Non-pigmented ciliary epithelial cell (primary cell): ENCODE measurements around the gene PDSS1.
"Not testable (repeated sequence)": the region's sequence is repeated elsewhere in the genome, so short reads cannot be mapped to it uniquely, and the experiment has no call there.

ENCODE experiments used
- DNase-seq: peaks from one replicate; pipeline ENCODE4 v3.0.0-alpha.2; 2010; ENCODE audit warnings: low read depth

Gene PDSS1

GRCh38 chr10:26739071-26739631 is 41.6 kb downstream of the PDSS1 start:
- no peak for DNase-seq

DNA sequence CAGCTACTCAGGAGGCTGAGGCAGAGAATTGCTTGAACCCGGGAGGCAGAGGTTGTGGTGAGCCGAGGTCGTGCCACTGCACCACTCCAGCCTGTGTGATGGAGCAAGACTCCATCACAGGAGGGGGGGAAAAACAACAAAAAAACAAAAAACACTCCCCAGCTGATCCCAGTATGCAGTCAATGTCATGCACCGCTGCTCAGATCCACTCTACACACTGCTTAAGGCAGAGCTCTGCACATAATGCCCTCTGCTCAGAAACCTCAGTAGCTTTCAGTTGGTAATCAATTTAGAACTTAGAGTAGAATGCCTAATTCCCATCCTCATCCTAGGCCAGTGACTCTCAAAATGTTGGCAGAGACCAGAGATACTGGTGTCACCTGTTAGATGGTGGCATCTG is 43.9 kb downstream of the PDSS1 start:
- DNase-seq: no peak

DNA sequence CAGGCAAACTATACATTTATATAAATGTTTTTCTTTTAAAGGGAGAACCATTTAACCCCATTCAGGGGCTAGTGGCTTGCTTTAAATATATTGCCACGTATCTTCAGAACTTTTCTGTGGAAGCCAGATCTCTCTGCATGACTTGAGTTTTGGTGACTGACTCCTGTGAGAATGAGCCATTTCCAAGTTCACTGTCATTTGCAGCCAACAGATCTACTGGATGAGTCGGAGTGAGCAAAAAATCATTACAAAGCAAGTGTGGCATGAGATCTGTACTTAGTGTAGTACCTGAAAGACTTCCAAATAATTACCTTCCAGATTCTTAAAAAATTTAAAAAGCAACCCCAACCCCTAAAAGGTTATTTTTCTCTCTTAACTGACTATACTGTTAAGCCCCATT is 45.6 kb downstream of the PDSS1 start:
- DNase-seq: no peak

- no peak for DNase-seq
Observed at GRCh38 chr10:26743841-26744240, 46.3 kb downstream of the PDSS1 start.

DNA sequence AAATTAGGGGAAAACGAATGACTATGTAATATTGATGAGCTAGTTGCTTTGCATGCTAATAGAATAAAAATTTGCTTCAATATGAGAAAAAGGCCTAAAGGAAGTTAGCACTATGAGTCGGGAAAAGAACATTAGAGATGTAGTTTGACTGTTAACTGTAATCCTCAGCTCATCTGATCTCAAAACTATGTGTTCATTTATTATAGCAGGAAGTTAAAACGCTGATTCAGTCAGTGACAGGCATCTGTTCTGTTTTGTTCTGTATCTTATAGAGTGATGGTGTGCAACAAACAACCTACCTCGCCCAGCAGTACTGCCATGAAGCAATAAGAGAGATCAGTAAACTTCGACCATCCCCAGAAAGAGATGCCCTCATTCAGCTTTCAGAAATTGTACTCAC is 48.6 kb downstream of the PDSS1 start:
- DNase-seq: no peak

- DNase-seq: peak; percentile 30
Observed at GRCh38 chr10:26755443-26755903, 58.0 kb downstream of the PDSS1 start.

DNA sequence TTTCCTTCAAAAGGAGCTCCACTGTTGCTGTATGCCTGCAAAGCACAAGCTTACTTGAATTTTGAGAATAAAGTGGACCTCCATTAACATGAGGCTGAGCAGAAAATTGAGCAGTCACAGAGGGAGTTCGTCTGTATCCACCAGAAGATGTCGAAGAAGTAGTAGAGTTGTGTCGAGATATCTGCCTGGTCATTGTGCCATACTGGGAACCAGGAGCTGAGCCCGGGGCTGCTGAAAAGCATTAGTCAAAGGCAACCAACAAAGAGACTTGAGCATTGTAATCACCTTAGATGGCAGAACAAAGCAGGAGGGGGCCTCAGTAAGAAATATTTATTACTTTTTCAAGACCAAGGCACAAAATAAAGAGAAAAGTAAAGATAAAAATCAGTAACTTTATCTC is 61.5 kb downstream of the PDSS1 start:
- no peak for DNase-seq

GRCh38 chr10:26765549-26765948 is 68.0 kb downstream of the PDSS1 start:
- DNase-seq: no peak

- DNase-seq: no peak
Observed at GRCh38 chr10:26770069-26770468, 72.6 kb downstream of the PDSS1 start.

DNA sequence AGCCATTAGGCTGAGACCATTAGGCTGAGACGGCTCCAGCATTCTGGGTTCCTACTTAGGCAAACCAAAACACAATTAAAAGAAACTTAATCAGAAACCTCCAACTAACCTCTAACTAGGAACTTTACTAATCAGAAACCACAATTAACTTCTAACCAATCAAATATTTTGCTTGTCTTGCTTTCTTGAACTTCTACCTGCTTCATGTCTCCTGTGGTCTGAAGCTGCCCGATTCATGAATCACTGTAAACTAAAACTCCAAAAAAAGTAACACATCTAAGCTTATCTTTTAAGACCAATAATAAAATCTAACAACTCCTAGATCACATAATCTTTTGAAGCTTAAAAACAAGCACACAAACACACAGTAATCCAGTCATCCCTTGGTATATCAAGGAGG is 76.1 kb downstream of the PDSS1 start:
- DNase-seq: no peak

DNA sequence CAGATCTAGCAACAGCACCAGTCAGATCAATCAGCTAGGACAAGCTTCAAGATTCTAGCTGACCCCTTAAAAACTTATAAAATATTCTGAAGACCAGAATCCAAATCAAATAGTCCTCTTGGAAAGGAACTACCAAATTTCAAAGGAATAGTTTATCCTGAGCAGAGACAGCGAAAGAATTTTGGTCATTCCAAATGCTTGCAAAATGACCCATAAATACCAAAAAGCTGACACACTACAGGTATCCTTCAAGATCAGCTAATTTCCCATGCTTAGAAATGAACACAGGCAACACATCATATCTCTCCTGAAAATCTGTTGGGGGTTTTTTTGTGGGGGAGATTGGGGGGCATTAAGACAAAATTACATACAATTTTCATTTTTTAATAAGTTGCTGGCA is 78.8 kb downstream of the PDSS1 start:
- no peak for DNase-seq

DNA sequence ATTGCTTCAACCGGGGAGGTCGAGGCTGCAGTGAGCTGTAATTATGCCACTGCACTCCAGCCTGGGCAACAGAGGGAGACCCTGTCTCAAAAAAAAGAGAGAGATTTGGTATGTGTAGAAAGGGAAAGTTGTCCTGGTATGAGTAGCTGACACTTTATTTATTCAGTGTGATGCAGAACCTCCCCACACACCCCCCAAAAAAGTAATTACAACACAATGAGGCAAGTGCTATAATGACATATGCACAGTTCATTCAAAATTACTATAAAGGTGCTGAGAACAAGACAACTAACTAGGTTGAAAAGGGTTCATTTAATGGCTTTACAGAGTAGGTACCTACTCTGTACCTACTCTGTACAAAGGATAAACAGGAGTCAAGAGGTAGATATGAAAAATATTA is 80.2 kb downstream of the PDSS1 start:
- DNase-seq: no peak

DNA sequence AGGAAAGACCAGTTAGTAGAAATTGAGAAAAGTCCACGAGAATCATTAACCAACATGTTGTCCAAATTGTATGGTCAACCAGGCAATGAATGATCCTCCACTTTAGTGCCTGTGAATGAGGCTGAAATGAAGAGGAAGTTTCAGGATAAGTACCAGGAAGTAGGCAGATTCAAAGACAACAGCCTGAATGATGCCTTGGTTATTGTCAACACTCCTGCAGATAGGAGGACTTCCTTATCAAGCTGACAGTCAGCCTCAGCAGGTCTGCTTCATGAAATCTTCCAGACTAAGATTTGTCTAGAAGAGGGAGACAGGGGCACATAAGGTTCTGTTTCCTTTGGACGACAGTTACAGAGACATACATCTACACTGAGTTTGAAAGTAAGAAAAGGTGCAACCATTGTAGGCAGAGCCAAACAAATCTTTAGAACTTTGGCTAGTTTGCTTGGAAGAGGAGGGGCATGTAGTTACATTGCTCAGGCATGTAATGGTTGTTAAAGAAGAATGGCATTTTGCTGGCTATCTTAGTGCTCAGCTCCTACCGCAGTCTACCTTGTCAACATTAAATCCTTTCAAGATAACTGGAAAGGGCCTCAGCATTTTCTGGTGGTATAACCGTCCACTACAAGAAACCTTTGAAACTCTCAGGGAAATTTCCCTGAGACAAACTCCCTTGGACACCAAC is 81.8 kb downstream of the PDSS1 start:
- DNase-seq: no peak

DNA sequence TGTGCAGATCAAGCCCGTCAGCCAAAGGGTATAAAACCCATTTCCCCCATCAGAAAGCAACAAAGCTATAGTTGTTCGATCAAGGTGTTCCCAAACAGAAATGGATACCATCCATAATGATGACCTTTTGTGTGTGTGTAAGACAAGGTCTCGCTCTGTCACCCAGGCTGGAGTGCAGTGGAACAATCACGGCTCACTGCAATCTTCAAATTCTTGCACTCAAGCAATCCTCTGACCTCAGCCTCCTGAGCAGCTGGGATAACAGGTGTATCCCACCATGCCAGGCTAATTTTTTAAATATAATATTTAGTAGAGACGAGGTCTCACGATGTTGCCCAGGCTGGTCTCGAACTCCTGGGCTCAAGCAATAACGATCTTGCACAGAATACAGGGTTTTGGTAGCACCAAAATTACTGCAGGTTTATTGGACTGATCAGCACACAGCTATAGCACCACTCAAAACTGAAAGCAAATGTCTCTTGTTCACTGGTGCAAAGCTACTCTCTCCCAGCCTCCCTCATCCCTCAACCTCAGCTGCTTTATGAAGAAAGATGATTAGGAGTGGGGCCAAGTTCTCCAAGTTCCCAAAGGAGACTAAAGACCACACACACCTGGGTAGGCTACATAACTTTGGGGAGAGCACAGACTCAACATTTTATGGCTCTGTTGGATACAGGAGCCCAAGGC is 82.7 kb downstream of the PDSS1 start:
- no peak for DNase-seq

DNA sequence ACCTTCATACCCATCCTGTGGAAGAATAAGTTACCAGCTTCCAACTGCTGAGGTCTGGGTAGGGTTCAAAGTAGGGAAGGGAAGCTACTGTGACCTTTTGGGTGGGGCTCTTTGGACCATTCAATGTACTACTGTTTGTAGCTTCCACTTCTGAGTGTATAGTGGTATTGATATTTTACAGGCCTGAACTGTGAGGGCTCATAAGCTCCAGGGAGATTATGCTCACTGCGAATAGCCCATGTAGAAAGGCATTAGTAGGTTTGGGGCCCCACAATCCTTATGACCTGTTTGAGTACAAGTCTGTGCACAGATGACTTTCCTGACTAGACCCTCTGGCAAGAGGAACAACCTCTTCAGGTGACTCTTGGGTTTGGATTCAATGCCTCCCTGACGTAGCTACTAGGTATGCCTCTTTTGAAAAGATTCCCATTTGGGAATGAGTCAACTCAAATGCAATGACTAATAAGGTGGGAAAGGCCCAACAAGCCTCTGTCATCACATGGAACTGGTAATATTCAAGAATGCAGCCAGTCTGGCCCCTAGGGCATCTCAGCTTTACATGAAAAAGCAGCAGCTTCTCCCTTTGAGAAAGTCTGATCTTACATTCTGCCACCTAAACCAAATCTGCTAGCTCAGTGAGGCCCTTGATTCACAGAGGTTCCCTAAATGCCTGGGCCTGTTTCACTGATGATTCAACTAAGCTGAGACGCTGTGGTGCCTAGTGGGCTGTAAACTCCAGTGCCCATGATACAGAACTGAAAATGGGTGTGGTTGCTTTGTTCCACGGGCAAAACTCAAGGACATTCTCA is 83.5 kb downstream of the PDSS1 start:
- peak; percentile 78 for DNase-seq

DNA sequence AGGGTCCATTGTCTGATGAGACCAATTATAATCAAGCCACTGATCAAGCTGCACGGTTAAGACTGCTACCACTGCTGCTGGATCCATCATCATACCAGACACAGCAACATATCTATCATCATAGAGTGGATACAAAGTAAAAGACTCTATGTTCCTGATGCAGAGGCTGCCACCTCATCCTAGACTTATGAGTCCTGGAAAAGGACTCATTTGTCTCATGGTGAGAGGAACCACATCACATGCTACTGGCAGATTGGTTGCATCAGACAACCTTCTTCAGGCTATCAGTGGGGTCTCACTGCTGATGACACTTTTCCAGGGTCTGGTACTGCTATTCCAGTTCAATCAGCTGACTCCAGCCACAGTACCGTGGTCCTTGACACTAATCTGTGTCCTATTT is 84.3 kb downstream of the PDSS1 start:
- no peak for DNase-seq

DNA sequence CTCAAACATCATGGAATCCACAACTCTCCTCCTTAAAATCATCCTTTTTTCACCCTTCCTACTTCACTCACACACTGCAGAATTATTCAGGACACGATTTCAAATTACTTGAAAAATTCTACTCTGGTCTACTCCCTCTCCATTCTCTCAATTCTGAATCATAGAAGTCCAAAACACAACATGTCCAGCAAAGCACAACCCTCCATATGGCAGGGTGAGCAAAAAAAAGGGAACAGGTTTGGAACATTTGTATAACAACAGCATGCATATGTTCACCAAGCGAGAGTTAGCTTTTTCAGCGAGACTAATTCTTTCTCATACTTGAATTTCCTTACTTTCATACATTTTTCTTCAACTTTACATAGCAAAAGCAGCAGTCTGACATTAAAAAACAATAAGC is 89.9 kb downstream of the PDSS1 start:
- no peak for DNase-seq

GRCh38 chr10:26789779-26790178 is 92.3 kb downstream of the PDSS1 start:
- not testable (repeated sequence) for DNase-seq

DNA sequence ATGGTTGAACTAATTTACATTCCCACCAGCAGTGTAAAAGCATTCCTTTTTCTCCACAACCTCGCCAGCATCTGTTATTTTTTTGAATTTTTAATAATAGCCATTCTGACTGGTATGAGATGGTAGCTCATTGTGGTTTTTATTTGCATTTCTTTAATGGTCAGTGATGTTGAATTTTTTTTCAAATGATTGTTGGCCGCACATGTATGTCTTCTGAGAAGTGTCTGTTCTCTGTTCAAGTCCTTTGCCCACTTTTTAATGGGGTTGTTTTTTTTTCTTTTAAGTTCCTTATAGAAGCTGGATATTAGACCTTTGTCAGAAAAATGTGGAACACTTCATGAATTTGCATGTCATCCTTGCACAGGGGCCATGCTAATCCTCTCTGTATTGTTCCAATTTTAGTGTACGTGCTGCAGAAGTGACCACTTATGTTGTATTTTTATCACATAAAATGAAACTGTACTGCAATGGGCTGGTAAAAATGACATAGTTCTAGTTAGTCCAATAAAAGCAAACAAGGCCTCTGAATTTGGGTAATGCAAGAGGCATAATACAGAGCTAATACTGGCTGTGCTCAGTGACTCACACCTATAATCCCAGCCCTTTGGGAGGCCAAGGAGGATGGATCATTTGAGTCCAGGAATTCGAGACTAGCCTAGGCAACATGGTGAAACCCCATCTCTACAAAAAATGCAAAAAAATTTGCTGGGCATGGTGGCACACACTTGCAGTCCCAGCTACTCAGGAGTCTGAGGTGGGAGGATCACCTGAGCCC is 92.9 kb downstream of the PDSS1 start:
- DNase-seq: no peak

DNA sequence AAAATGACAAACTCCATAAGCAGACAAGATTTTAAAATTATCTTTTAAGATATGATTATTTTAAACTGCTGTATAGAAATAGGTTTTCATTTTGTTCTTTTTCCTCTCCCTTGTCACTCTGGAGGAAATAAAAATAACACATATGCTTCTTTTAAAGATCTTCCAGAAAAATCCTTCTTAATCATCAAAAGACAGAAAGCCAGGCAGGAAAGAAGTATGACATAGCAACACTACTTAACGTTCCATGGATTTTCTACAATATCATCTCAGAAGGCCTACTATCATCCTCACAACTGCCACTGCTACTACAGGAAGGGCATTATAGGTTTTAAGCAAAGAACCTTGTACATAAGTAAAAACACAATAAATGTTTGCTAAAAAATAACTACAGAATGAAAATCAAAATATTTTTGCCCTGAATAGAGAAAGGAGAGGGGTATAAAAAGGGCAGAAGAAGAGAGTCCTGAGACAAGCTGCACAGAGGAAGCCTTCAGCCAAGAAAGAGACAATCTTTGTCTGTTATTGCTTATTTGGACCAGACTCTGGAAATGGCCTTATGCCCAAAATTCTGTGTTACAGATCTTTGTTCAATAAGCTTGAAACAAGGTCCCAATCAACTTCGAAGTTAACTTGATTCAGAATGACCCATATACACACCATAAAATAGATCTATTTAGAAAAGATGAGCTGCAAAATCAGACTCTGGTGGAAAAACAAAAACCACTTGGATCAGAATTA is 95.4 kb downstream of the PDSS1 start:
- DNase-seq: no peak
